Measurements from ENCODE around the gene TTL.

TTL gene

DNA sequence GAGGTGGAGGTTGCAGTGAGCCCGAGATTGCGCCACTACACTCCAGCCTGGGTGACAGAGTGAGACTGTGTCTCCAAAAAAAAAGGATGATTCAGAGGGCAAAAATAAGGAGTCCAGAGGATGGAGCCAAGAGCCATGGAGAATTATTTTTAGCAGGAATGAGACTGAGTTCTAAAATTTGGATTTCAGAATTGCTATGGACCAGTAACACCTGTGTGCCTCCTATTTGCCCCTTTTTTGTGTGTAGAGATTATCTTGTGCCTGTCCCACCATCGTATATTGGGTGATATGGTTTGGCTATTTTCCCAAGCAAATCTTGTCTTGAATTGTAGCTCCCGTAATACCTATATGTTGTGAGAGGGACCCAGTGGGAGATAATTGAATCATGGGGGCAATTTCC lies 32.1 kb upstream of the TTL start:
- TF ChIP-seq, protein P1, sequence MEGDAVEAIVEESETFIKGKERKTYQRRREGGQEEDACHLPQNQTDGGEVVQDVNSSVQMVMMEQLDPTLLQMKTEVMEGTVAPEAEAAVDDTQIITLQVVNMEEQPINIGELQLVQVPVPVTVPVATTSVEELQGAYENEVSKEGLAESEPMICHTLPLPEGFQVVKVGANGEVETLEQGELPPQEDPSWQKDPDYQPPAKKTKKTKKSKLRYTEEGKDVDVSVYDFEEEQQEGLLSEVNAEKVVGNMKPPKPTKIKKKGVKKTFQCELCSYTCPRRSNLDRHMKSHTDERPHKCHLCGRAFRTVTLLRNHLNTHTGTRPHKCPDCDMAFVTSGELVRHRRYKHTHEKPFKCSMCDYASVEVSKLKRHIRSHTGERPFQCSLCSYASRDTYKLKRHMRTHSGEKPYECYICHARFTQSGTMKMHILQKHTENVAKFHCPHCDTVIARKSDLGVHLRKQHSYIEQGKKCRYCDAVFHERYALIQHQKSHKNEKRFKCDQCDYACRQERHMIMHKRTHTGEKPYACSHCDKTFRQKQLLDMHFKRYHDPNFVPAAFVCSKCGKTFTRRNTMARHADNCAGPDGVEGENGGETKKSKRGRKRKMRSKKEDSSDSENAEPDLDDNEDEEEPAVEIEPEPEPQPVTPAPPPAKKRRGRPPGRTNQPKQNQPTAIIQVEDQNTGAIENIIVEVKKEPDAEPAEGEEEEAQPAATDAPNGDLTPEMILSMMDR (IDR thresholded peaks at IDR 0.05; ENCODE audit: borderline replicate concordance, control extremely low read depth, extremely low read depth, insufficient read depth, missing control alignments), result no peak
- no peak for DNase-seq (ENCODE audit: low spot score)
- in situ Hi-C loops (cut with MboI; ENCODE audit: low sequenced_read_pairs, unreplicated experiment), result no loop called here

DNA sequence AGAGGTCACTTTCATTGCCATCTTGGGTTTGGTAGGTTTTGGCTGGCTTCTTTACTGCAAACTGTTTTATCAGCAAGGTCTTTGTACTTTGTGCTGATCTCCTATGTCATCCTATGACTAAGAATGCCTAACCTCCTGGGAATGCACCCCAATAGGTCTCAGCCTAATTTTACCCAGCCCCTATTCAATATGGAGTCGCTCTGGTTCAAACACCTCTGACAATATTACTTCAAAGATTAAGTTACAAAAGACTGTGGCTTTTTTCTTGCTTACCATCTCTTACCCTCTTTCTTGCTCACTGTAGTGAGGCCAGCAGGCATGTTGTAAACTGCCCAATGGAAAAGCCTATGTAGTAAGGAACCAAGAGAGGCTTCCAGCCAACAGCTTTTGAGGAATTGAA lies 30.6 kb upstream of the TTL start:
- in situ Hi-C loops (cut with MboI; ENCODE audit: low sequenced_read_pairs, unreplicated experiment), result no loop called here
- no peak for DNase-seq (ENCODE audit: low spot score)
- TF ChIP-seq, protein P1 (IDR thresholded peaks at IDR 0.05; ENCODE audit: borderline replicate concordance, control extremely low read depth, extremely low read depth, insufficient read depth, missing control alignments), result no peak

DNA sequence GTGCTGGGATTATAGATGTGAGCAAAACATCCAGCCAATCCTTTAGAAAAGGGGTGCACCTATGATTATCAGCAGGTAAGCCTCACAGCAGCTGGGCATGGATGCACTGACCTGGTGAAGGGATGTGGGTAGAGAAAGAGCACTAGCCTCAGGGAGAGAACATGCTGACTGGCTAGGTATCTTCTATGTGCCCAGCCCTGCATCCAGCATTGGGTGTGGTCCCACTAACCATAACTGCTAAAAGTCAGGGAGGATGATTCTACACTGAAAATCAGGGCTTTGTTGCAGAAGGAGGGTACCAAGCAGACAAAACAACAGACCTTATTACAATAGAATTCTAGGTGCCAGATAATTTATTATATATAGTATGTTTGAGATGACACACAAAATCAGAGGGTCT lies 27.4 kb upstream of the TTL start:
- in situ Hi-C loops (cut with MboI; ENCODE audit: low sequenced_read_pairs, unreplicated experiment), result no loop called here
- DNase-seq (ENCODE audit: low spot score), result no peak
- TF ChIP-seq, protein P1 (IDR thresholded peaks at IDR 0.05; ENCODE audit: borderline replicate concordance, control extremely low read depth, extremely low read depth, insufficient read depth, missing control alignments), result no peak

DNA sequence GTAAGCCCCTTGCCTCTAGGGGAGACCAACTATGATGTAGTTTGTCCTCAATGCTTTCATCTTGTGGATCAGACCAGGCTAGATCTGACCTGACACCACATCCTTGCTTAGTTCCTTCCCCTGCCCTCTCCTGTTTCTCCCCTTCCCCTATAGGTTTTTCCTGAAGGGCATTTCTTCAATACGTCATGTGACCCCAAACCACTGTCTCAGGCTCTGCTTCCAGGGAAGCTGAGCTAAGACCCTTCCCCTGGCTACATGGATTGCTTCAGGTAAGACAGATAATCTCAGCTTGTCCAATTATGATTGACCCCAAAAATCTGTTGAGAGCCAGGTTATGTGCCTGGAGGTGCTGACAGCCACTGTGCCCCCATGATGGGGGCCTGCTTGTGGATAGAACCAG lies 22.6 kb upstream of the TTL start:
- in situ Hi-C loops (cut with MboI; ENCODE audit: low sequenced_read_pairs, unreplicated experiment), result no loop called here
- TF ChIP-seq, protein P1 (IDR thresholded peaks at IDR 0.05; ENCODE audit: borderline replicate concordance, control extremely low read depth, extremely low read depth, insufficient read depth, missing control alignments), result no peak

DNA sequence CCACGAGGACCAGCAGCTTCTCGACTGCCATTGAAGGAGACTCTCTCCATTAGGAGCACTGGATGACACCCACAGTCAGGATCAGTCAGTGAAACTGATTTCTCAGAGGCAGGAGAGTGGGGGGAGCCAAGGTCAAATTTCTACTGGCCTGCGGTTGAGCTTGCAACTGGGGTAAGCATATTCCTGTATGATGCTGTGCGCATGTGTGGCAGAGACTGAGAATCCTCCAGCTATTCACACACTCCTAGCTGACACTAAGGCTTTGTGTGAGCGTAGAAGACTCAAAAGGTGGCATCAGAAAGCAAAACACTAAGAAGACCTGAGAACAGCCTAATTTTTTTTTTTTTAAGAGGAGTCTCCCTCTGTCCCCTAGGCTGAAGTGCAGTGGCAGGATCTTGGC lies 19.8 kb upstream of the TTL start:
- in situ Hi-C loops (cut with MboI; ENCODE audit: low sequenced_read_pairs, unreplicated experiment), result no loop called here
- DNase-seq (ENCODE audit: low spot score), result no peak
- TF ChIP-seq, protein P1 (IDR thresholded peaks at IDR 0.05; ENCODE audit: borderline replicate concordance, control extremely low read depth, extremely low read depth, insufficient read depth, missing control alignments), result no peak

More for the DNA sequence above, 22.6 kb upstream of the TTL start:
- no peak for DNase-seq (ENCODE audit: low spot score)

DNA sequence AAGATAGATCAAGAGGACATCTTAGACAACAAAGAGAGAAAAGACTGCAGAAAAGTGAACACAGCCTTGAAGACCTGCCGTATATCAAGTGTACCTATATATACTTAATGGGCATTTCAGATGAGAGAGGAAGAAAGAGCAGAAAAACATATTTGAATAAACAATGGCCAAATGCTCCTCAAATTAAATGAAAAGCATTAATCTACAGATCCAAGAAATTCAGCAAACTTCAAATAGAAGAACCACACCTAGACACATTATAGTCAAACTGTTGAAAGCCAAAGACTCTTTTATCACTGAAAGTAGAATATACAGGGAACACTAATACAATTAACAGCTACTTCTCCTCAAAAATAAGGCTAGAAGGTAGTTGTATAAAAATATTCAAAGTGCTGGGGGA lies 18.7 kb upstream of the TTL start:
- DNase-seq (ENCODE audit: low spot score), result no peak
- in situ Hi-C loops (cut with MboI; ENCODE audit: low sequenced_read_pairs, unreplicated experiment), result no loop called here
- TF ChIP-seq, protein P1 (IDR thresholded peaks at IDR 0.05; ENCODE audit: borderline replicate concordance, control extremely low read depth, extremely low read depth, insufficient read depth, missing control alignments), result no peak

DNA sequence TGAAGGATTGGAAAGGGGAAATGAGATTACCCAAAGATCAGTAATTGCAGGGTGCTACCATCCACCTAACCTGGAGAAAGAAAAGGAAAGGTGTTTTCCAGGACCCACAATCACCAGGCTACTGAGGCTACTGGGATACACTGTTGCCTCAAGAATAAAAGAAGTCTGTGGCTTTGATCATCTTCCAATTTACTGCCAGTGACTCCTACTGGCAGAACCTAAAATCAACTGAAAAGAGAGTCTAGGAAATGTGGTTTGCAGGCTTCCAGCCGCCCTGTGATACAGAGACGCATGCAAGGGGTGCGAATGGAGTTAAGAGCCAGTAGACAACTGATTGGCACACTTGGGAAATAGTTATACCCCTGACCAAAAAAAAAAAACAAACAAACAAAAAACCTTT lies 16.6 kb upstream of the TTL start:
- in situ Hi-C loops (cut with MboI; ENCODE audit: low sequenced_read_pairs, unreplicated experiment), result no loop called here
- TF ChIP-seq, protein P1 (IDR thresholded peaks at IDR 0.05; ENCODE audit: borderline replicate concordance, control extremely low read depth, extremely low read depth, insufficient read depth, missing control alignments), result no peak
- DNase-seq (ENCODE audit: low spot score), result no peak

Data from GM13976 (cell line).